HG03159 (cell line): ENCODE measurements around the gene DDX24.

Experiments used
- ATAC-seq: cut with Tn5 transposase; IDR thresholded peaks from one replicate; pipeline ENCODE4 v1.9.1; 2021; ENCODE audit warnings: mild to moderate bottlenecking, moderate library complexity; ENCODE audit not compliant: unreplicated experiment

DDX24 gene, protein sequence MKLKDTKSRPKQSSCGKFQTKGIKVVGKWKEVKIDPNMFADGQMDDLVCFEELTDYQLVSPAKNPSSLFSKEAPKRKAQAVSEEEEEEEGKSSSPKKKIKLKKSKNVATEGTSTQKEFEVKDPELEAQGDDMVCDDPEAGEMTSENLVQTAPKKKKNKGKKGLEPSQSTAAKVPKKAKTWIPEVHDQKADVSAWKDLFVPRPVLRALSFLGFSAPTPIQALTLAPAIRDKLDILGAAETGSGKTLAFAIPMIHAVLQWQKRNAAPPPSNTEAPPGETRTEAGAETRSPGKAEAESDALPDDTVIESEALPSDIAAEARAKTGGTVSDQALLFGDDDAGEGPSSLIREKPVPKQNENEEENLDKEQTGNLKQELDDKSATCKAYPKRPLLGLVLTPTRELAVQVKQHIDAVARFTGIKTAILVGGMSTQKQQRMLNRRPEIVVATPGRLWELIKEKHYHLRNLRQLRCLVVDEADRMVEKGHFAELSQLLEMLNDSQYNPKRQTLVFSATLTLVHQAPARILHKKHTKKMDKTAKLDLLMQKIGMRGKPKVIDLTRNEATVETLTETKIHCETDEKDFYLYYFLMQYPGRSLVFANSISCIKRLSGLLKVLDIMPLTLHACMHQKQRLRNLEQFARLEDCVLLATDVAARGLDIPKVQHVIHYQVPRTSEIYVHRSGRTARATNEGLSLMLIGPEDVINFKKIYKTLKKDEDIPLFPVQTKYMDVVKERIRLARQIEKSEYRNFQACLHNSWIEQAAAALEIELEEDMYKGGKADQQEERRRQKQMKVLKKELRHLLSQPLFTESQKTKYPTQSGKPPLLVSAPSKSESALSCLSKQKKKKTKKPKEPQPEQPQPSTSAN

DNA sequence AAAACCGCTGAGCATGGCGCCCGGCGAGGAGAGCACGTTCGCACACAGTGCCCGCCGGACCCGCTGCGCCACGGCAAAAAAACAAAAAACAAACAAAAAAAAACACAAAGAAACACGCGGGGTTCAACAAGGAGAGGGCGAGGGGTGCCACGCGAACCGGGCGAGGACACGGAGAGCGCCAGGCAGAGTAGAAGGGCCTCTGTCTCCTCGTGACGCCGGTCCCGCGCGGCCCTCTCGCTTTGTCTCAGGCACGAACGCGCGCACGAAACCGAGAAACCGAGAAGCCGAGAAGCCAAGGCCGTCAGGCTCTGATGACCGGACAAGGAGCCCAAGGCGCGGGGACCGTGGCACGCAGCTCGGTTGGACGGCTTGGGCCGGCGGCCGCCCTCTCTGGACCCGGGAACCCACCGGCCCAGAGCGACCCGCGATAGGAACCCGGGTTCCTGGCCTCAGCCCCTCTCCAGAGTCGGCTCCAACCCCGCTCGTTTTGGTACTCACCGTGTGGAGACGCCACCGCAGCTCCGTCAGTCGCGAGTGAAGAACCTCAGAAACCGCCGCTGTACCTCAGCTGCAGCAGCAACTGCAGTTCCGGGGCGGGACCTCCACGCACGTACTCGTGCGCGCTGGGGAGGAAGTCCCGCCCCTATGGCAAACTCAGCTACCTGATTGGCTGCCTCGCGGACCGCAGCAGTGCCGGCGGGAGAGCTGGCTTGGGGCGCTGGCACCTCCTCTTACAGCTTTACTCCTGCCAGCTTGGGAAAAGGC lies at the start of gene DDX24, which contains the start of gene IFI27L1:
DDX24 (minus strand) TSS at position 582 of the 765 bp plus-strand sequence. CDS start 1,460 bp downstream, outside the sequence.
IFI27L1 (plus strand) TSS at position 690 of the 765 bp plus-strand sequence. CDS start 15,628 bp downstream, outside the sequence.
- ATAC-seq, result peak; percentile 98

DNA sequence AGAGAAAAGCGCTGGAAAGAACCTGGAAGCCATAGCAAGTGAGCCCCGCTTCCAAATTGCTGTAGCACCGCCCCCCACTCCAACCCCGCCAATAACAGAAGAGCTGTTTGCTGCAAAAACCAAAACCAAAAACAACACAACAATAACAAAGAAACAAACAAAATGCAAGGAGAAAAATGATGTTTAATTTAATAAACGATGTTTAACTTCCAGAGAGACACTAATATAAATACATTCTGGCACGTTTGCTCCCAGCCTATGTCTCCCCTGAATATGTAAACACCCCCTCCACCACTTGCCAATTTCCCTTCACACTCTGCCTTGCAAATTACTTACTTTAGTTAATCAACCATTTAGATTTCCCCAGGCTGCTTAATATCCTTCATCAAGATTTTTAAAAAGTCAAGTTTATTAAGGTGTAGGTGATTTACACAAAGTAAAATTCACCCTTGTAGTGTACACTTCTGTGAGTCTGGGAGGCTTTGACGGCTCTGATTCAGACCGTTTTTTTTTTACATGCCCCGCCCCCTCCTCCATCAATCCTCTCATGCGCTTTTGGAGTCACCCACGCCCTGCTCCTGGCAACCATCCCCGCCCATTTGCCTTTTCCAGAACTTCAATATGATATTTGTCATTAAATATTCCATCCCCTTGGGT lies 48.9 kb upstream of the DDX24 start:
- ATAC-seq, result no peak

DNA sequence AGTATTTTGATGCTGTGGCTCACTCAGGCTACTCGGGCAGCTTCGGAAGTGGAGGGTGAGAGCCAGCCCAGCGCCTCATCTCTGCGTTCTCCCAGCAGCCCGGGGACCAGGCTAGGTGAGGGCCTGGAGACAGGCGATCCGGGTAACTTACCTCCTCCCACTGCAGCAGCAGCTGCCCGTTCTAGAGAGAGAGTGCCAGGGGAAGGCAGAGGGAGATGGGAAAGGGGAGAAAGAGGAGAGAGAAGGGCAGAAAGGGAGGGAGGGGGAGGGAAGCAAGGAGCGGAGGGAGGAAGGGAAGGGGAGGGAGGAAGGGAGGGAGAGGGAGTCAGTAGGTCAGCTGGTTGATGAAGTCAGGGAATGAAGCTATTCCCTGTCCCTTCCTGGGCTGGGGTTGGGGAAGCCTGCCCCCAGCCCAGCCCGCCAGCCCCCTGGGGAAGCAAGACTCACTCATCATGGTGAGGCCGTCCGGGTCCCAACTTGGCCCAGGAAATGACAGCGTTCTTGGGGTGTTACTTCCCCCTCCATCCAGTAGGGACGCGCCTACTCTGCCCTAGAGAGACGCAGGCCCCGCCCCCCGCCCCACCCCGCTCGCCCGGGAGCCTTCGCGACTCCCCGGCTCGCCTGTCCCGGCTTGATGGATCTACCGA lies 48.2 kb upstream of the DDX24 start, which contains the start of gene IFI27L2:
IFI27L2 (minus strand) TSS at position 494 of the 647 bp plus-strand sequence; CDS start at position 454, 40 bp downstream.
- peak; percentile 97 for ATAC-seq

DNA sequence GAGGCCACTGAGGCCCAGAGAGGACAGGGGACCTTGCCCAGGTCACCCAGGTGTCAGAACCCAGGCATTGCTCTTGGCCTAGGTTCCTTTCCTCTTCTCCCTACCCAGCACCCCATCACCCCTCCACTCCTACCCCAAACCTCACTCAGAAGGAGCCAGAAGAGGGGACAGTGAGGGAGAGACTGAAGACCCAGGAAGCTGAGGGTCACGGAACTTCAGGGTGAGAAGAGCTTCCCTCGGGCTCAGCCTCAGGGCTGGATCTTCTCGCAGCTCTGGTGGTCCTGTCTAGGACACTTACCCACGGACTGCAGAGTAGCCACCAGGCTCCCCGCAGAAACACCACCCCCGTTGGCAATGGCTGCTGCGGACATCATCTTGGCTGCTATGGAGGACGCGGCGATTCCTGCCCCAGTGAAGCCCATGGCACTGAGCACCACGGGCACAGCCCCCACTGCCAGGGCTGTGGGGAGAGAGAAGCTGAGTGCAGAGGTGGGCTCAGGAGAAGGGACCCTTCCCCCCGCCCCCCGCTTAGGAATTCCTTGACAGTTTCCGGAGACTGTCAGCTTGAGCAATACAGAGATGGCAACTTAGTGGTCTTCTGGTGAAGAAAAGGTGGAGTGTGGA lies 47.3 kb upstream of the DDX24 start:
- ATAC-seq, result no peak

DNA sequence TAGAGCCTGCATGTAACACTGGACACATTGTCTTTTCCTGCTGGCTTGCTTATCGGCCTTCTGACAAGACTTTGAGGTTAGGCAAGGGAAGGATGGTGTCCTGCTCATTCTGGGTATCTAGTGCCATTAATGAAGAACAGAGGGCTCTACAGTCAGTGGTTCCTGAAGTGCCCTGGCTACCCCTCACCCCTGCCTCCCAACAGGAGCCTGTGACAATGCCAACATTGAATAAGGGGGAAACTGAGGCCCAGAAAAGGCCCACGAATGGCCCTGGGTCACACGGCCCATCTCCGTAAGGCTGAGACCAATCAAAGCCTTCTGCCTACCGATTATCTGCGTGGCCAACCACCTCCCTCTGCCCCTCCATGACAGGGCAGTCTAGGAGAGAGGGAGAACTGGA lies 46.3 kb upstream of the DDX24 start:
- no peak for ATAC-seq

DNA sequence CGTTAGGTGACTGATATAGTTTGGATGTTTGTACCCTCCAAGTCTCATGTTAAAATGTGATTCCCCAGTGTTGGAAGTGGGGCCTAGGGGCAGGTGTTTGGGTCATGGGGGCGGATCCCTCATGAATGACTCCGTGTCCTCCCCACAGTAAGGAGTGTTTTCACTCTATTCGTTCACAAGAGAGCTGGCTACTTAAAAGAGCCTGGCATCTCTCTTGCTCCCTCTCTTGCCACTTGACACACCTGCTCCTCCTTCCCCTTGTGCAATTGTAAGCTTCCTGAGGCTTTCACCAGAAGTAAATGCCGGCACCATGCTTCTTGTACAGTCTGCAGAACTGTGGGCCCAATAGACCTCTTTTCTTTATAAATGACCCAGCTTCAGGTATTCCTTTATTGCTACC lies 45.8 kb upstream of the DDX24 start:
- no peak for ATAC-seq

DNA sequence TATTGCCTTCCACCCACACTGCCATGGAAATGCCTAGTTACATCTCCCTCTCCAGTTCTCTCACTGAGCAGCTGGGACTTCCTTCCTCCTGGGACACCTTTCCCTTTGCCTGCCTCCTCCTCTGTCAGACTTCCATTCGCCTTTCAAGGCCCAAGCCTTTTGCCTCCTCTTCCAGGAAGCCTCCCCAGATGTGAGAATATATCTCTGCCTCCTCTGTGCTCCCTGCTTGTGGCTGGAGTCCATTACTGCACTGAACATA lies 45.3 kb upstream of the DDX24 start:
- ATAC-seq, result no peak

DNA sequence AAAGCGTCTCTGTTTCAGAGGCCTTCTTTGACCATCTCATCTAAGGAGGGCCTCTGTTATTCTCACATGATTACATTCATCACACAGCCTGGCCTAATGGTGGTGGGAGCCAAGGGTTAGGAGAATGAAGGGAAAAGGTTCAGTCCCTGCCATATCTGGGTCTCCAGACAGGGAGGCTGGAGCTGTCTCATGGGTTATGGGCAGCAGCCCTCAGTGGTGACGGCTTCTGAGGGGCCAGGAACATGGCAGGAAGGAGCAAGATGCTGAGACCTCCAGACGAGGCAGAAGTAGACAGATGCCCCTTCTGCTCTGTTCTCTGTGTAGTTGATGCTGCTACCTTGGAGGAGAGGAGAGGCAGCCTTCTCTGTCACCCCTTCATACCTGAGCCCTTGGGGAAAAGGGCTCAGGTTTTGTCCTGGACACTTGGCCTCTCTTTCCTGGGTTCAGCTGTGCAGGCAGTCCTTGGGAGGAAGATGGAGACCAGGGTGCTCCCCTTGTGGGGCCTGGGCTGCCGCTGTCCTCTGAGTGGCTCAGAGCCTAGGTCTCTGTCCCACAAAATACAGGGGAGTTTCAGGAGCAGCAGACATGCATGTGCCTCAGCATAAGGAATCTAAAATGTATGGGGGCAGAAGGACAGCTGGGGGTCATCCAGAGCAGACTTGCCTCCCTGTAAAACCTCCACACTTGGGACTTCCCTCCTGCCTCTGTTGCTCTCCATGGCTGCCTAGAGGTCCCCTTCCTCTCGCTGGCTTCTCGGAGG lies 44.8 kb upstream of the DDX24 start:
- ATAC-seq, result no peak

DNA sequence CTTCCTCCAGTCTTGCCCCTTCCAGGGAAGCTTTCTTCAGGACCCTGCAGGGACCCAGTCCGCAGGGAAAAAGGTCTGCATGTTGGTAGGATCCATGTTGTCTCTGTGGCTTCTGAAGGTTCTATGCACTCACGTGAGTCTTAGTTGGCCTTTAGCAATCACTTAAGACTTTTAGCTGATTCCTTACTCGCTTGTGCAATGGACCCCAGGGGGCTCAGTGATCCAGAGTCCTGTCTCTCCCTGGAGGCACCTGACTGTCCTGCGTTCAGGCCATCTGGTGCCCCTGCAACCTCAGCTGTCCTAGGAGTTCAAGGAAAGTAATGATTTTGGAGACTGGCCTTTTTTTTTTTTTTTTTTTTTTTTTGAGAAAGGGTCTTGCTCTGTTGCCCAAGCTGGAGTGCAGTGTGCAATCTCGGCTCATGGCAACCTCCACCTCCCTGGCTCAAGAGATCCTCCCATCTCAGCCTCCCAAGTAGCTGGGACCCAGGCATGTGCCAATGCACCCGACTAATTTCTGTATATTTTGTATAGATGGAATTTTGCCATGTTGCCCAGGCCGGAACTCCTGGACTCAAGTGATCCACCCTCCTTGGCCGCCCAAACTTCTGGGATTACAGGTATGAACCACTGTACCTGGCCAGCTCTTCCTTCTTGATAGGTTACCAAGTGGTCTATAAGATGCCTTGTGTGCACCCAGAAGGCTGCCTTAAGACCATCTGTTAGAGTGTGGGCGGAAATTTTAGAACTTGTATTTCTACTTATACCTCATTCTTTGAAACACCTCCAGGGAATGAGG lies 43.8 kb upstream of the DDX24 start:
- ATAC-seq, result no peak

DNA sequence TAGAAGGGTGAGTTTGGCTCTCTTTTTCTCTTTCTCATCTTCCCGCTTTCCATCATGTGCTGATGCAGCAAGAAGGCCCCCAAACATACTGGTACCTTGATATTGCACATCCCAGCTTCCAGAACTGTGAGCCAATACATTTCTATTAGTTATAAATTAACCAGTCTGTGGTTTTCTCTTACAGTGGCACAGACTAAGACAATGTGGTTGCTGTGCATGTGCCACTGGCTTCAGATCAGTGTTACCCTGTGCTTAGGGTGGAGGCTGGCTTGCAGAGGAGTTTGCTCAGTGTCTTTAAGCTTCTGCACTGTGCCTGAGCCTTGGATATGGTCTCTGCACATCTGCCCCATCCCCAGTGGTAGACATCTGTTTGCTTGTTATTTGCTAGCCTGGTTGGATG lies 42.9 kb upstream of the DDX24 start:
- no peak for ATAC-seq

DNA sequence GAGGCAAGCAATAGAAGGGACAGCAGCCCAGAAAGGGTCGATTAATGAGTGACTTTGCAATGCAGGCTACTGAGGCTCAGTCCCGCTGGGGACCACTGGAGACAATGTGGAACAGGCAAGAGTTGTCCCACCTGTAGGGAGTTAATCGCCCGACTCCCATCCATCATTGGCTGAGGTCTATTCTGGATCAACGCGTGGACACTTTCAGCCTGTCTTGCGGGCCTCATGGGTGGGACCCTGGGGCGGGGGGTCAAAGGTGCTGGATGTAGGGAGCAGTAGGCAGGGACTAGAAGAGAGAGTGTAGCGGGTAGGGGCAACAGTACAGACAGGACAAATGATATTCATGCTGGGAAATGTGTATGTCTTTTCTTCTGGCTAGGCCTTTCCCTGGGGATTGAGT lies 42.3 kb upstream of the DDX24 start:
- no peak for ATAC-seq

DNA sequence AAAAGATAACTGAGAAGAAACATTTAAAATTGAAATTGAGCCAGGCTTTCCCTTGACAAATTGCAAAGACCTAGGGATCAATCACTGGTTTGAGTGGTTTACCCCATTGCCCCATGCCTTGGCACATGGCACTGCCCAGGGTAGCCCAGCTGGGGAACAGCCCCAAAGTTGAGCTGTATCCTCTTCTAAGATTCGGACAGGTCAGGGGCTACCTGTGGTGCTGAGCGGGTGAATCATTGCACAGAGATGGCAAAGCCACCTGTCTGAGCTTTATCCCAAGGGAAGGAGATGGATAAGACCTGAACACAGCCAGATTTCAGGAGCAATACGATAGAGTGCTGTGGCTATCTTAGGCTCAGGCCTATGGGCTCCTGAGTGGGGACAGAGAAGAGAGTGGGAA lies 41.4 kb upstream of the DDX24 start:
- ATAC-seq, result no peak

DNA sequence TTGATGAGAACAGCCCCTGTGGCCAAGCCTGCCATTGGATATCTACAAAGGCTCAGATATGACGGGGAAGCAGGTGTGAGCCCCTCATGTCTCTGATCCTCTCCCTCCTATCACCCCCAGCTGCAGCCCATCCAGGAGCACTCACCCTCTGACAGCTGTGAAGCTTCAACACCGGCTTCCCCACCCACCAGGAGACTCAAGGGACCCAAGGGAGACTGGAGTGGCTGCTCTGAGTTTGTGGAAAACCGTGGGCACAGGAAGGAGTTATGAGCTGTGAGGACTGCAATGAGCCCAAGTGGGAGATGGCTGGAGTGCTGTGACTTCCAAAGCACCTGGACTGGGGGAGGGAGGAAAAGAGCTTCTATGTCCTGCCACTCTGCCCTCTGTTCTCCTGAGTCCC lies 40.5 kb upstream of the DDX24 start:
- ATAC-seq, result no peak

DNA sequence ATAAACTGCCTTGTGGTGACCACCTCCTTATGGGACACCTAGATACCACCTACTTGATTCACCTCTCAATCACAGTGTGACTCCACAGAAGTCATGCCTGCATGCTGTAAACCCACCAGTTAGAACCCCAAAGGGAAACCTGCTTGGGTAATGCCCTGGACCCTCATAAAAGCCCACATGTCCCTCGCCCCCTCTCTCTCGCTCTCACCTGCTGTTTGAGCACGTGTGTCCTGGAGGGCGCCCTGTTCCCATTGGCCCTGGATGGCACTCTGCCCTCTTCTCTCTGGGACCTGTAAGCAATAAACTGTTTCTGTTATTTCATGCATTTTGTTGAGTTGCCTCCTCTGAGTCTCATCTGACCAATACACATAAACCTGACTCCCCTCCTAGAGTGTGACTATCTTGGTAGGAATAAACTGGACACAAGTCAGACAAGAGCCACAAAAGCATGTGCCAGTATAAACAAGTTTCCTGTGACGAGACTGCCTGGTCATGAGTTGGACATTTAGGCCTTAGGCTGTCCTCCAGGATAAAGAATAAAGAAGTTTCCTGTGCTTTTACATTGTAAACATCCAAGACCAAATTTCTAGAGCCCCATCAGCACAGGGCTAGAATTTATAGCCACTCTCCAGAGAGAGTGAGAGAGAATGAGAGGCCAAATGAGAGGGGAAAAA lies 39.8 kb upstream of the DDX24 start:
- no peak for ATAC-seq

DNA sequence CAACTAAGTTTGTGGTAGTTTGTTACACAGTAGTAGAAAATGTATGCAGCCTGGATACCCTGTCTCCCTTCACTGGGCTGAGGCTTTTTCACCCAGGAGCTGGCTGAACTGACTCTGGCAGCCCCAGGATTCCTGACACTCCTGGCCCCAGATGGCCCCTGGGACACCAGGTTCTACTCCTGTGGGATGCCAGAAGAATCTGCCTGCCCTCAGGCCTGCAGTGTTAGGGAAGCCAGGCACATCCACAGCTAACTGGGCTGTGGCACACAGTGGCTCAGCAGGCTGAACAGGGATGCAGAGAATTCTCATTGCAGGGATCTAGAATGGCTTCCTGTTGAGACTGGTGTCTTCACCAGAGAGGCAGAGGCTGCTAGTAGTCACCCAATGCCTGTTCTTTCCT lies 38.1 kb upstream of the DDX24 start:
- no peak for ATAC-seq

DNA sequence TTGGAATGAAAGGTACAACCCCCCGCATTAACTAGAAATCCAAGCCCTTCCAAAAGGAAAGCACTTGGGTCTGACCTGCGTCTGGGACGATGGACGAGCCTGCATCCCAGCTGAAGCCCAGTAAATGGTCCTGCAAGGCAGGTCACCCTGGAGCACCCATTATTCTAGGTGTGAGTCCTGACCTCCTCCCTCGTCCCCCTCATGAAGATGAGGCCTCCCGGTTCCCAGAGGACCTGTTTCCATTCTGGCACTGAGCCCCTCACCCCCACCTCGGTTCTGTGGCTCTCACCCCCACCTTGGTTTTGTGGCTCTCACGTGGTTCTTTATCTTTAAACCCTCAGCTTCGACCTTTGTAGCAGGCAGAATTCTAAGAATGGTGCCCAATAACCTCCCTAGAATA lies 36.9 kb upstream of the DDX24 start:
- ATAC-seq, result no peak

DNA sequence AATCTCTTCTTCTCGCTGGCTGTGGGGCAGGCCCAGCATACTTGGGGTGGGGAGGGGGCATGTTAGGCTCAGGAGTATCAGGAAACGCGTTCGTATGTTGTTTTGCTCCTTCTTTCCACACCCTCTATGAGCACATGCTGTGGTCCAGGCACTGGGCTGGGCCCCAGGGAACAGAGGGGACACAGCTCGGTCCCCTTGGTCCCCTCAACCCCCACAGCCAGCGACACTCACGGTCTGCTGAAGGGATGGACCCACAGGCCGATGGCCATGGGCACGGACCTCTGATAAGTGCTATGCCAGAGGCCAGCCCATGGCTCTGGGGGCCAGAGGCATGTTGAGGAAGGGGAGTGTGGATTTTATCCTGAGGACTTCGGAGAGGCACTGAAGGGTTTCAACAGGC lies 35.7 kb upstream of the DDX24 start:
- no peak for ATAC-seq

DNA sequence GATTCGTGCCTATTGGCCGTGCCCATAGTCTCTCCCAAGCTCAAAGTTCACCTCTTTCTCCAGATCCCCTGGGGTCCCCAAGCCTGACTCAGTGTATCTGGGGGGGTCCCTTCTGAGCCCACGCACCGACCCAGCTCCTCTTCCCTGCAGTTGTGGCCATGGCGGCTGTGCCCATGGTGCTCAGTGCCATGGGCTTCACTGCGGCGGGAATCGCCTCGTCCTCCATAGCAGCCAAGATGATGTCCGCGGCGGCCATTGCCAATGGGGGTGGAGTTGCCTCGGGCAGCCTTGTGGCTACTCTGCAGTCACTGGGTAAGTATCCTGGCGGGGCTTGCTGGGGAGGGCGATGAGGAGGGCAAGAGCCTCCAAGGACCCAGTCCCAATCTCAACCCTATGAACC lies 34.6 kb upstream of the DDX24 start:
- ATAC-seq, result no peak
